KMS-11 (cell line): ENCODE measurements around the gene NCCRP1.
"Not testable (repeated sequence)": the region's sequence is repeated elsewhere in the genome, so short reads cannot be mapped to it uniquely, and the experiment has no call there.

Source experiments
- H2AFZ ChIP-seq: fragments of 200-600 bp; sonication (generic); 2 replicates; pipeline ENCODE4 v1.6.1; 2016; ENCODE audit warnings: antibody characterized with exemption, mixed run types, low read depth
- H3K27ac ChIP-seq: fragments of 200-600 bp; sonication (generic); 2 replicates; pipeline ENCODE4 v1.6.1; 2016; ENCODE audit warnings: mild to moderate bottlenecking, mixed run types
- H3K27me3 ChIP-seq: fragments of 200-600 bp; sonication (generic); 2 replicates; pipeline ENCODE4 v1.6.1; 2017; ENCODE audit warnings: mild to moderate bottlenecking, low read depth, mixed run types, moderate library complexity; ENCODE audit not compliant: insufficient read depth
- H3K36me3 ChIP-seq: fragments of 200-600 bp; sonication (generic); 2 replicates; pipeline ENCODE4 v1.6.1; 2017; ENCODE audit warnings: mild to moderate bottlenecking, mixed run types; ENCODE audit not compliant: insufficient read depth
- H3K4me1 ChIP-seq: fragments of 200-600 bp; sonication (generic); 2 replicates; pipeline ENCODE4 v1.6.1; 2016; ENCODE audit warnings: mild to moderate bottlenecking, low read depth, mixed run types; ENCODE audit not compliant: poor library complexity, severe bottlenecking
- H3K4me2 ChIP-seq: fragments of 200-600 bp; sonication (generic); 2 replicates; pipeline ENCODE4 v1.7.0; 2016; ENCODE audit warnings: mild to moderate bottlenecking, mixed run types
- H3K4me3 ChIP-seq: fragments of 200-600 bp; sonication (generic); IDR thresholded peaks from 2 replicates; pipeline ENCODE4 v1.6.1; 2017; ENCODE audit warnings: low read depth, low read length, mixed read lengths; ENCODE audit not compliant: insufficient read depth
- H3K79me2 ChIP-seq: fragments of 200-600 bp; sonication (generic); 2 replicates; pipeline ENCODE4 v1.6.1; 2016; ENCODE audit warnings: low read depth, mixed run types; ENCODE audit not compliant: insufficient read depth
- H3K9ac ChIP-seq: fragments of 200-600 bp; sonication (generic); 2 replicates; pipeline ENCODE4 v1.6.1; 2016; ENCODE audit warnings: mild to moderate bottlenecking, mixed run types
- H4K20me1 ChIP-seq: fragments of 200-600 bp; sonication (generic); 2 replicates; pipeline ENCODE4 v1.6.1; 2016; ENCODE audit warnings: mild to moderate bottlenecking, mixed run types; ENCODE audit not compliant: insufficient read depth
- CTCF ChIP-seq: fragments of 200-600 bp; sonication (generic); conservative IDR thresholded peaks from 2 replicates; pipeline ENCODE4 v1.6.1; 2017; ENCODE audit warnings: low read depth, mild to moderate bottlenecking, antibody characterized with exemption, low read length, moderate library complexity, mixed read lengths

The NCCRP1 gene

GRCh38 chr19:39217094-39217493, 20.3 kb downstream of the NCCRP1 start:
- H3K4me3 ChIP-seq = no peak overlapping the region
- H3K4me2 ChIP-seq = no peak overlapping the region
- H4K20me1 ChIP-seq = no peaks in the 10 kb centered on the region
- no peak overlapping the region for H3K9ac ChIP-seq
- H3K27me3 ChIP-seq = no peaks in the 10 kb centered on the region
- H3K27ac ChIP-seq = no peak overlapping the region
- TF ChIP-seq CTCF = no peak
- H3K36me3 ChIP-seq = no peaks in the 10 kb centered on the region
- peaks cover 6% of the 10 kb centered on the region for H3K4me1 ChIP-seq
- no peak overlapping the region for H2AFZ ChIP-seq
- no peaks in the 10 kb centered on the region for H3K79me2 ChIP-seq

GRCh38 chr19:39218230-39219007, 21.7 kb downstream of the NCCRP1 start:
- Histone ChIP-seq H3K27ac (no peak overlapping the region), H4K20me1 (no peaks in the 10 kb centered on the region), H3K4me2 (no peak overlapping the region), H3K27me3 (peaks cover 4% of the 10 kb centered on the region; the same call in 1 of the 2 replicates), H2AFZ (no peak overlapping the region), H3K4me3 (no peak overlapping the region), H3K36me3 (no peaks in the 10 kb centered on the region), H3K4me1 (peaks cover 6% of the 10 kb centered on the region), H3K9ac (no peak overlapping the region), H3K79me2 (no peaks in the 10 kb centered on the region)
- TF ChIP-seq CTCF = no peak

- not testable (repeated sequence) for H3K4me1 ChIP-seq, H3K27ac ChIP-seq, H3K9ac ChIP-seq, H3K79me2 ChIP-seq, H3K4me2 ChIP-seq, H3K36me3 ChIP-seq, H2AFZ ChIP-seq, H4K20me1 ChIP-seq, H3K27me3 ChIP-seq, H3K4me3 ChIP-seq
Observed at GRCh38 chr19:39219108-39219507, 22.3 kb downstream of the NCCRP1 start.

- Histone ChIP-seq H3K9ac (no peak overlapping the region), H3K4me2 (no peak overlapping the region), H4K20me1 (no peaks in the 10 kb centered on the region), H3K4me3 (no peak overlapping the region), H3K27me3 (peaks cover 11% of the 10 kb centered on the region; the same call in 1 of the 2 replicates), H3K27ac (no peak overlapping the region), H3K36me3 (no peaks in the 10 kb centered on the region), H3K4me1 (no peaks in the 10 kb centered on the region), H3K79me2 (no peaks in the 10 kb centered on the region), H2AFZ (no peak overlapping the region)
- TF ChIP-seq CTCF = no peak
Observed at GRCh38 chr19:39223703-39224279, 27.0 kb downstream of the NCCRP1 start.

- H3K4me3 ChIP-seq = no peak overlapping the region
- H3K4me2 ChIP-seq = no peak overlapping the region
- no peaks in the 10 kb centered on the region for H3K79me2 ChIP-seq
- no peak overlapping the region for H3K9ac ChIP-seq
- no peak overlapping the region for H3K27ac ChIP-seq
- no peak for TF ChIP-seq CTCF
- H3K4me1 ChIP-seq = no peaks in the 10 kb centered on the region
- no peak overlapping the region for H2AFZ ChIP-seq
- no peaks in the 10 kb centered on the region for H4K20me1 ChIP-seq
- no peaks in the 10 kb centered on the region for H3K36me3 ChIP-seq
- peaks cover 11% of the 10 kb centered on the region; the same call in 1 of the 2 replicates for H3K27me3 ChIP-seq
Observed at GRCh38 chr19:39224910-39225309, 28.1 kb downstream of the NCCRP1 start.
